H1 (cell line): Measurements from ENCODE around the gene MLLT11.

Source experiments
- BRCA1 ChIP-seq: IDR thresholded peaks from 2 replicates; pipeline ENCODE4 v1.6.1; 2012; ENCODE audit warnings: low read depth, low read length, improper control_type of control experiment
- CEBPB ChIP-seq: IDR thresholded peaks from 2 replicates; pipeline ENCODE4 v1.6.1; 2012; ENCODE audit warnings: low read depth, low read length
- CTCF ChIP-seq, 3 experiments: IDR thresholded peaks; 1 replicate in 2 of 3; 2 replicates in 1 of 3; pipeline versions ENCODE4 v1.5.1 to v1.6.1; 2011; ENCODE audit warnings: low read length in 3 of 3, mild to moderate bottlenecking in 3 of 3, inconsistent platforms in 2 of 3, low read depth in 1 of 3, moderate library complexity in 1 of 3; ENCODE audit not compliant: insufficient read depth in 1 of 3; ENCODE audit errors: control extremely low read depth in 1 of 3
- POLR2A ChIP-seq, 2 experiments: IDR thresholded peaks; 1 replicate in 1 of 2; 2 replicates in 1 of 2; pipeline ENCODE4 v1.6.1; 2011; ENCODE audit warnings: low read depth in 2 of 2, low read length in 2 of 2, mild to moderate bottlenecking in 2 of 2; ENCODE audit errors: control extremely low read depth in 1 of 2
- TCF12 ChIP-seq: IDR thresholded peaks from 2 replicates; pipeline ENCODE4 v1.6.1; 2011; ENCODE audit warnings: low read depth, mild to moderate bottlenecking, low read length
- TEAD4 ChIP-seq: IDR thresholded peaks from 2 replicates; pipeline ENCODE4 v1.6.1; 2012; ENCODE audit warnings: low read depth, low read length, inconsistent platforms, mixed read lengths

DNA sequence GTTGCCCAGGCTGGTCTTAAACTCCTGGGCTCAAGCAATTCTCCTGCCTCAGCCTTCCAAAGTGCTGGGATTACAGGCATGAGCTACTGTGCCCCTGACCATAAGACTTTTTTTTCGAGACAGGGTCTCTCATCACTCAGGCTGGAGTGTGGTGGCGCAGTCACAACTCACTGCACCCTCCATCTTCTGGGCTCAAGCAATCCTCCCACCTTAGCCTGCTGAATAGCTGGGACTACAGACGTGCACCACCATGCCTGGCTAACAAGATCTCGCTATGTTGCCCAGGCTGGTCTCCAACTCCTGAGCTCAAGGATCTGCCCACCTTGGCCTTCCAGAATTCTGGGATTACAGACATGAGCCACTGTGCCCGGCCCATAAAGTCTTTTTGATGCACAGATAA lies 10.7 kb upstream of the MLLT11 start:
- TF ChIP-seq BRCA1: no peak
- no peak for TF ChIP-seq CTCF (IDR thresholded peaks at IDR 0.05; ENCODE audit: control extremely low read depth in 1 of 3, insufficient read depth in 1 of 3, low read depth in 1 of 3, low read length in 3 of 3)
- no peak for TF ChIP-seq POLR2A (IDR thresholded peaks at IDR 0.05; ENCODE audit: control extremely low read depth in 1 of 2, low read depth in 2 of 2, low read length in 2 of 2)
- TF ChIP-seq TCF12: no peak
- TF ChIP-seq TEAD4: no peak
- no peak for TF ChIP-seq CEBPB
